PC-9 (cell line): ENCODE data around the gene IMMP2L. TPM values are rescaled to one million over a fixed set of nuclear protein-coding genes. Genes with fewer than 3 reads are reported as not detected.

ENCODE experiments used
- BruUV-seq: library from RNA; stranded (reverse); fragments of 400-500 nt; replicated peaks from 2 replicates; lab custom pipeline; 2021; lab: Mats Ljungman, UMichigan
- CTCF ChIA-PET: fragments of 300-600 bp; sonication (Branson Sonifier 250); formaldehyde crosslinking; loops from one replicate; lab custom pipeline; 2022; ENCODE audit warnings: antibody characterized with exemption; lab: Charles Lee
- POLR2A ChIA-PET: fragments of 300-600 bp; sonication (Branson Sonifier 250); formaldehyde crosslinking; loops from one replicate; lab custom pipeline; 2022; ENCODE audit warnings: antibody characterized with exemption; ENCODE audit not compliant: unreplicated experiment; lab: Charles Lee
- DNase-seq, 2 experiments: peaks; one replicate each; pipeline versions ENCODE4 v3.0.0 to v3.0.0-alpha.2; 2015 to 2022; ENCODE audit warnings: mixed read lengths in 1 of 2
- H2AFZ ChIP-seq: fragments of 200-600 bp; sonication (generic); 2 replicates; pipeline ENCODE4 v1.8.1; 2017; ENCODE audit warnings: antibody characterized with exemption
- H3F3A ChIP-seq: fragments of 200-600 bp; sonication (generic); 2 replicates; pipeline ENCODE4 v1.8.1; 2017; ENCODE audit warnings: antibody characterized with exemption, mild to moderate bottlenecking, low read depth; ENCODE audit not compliant: insufficient read depth
- H3K27ac ChIP-seq: fragments of 200-600 bp; sonication (generic); 2 replicates; pipeline ENCODE4 v1.6.1; 2016; ENCODE audit warnings: mixed run types
- H3K27me3 ChIP-seq: fragments of 200-600 bp; sonication (generic); 2 replicates; pipeline ENCODE4 v1.6.1; 2016; ENCODE audit warnings: low read depth, mixed run types; ENCODE audit not compliant: insufficient read depth
- H3K36me3 ChIP-seq: fragments of 200-600 bp; sonication (generic); 2 replicates; pipeline ENCODE4 v1.6.1; 2016; ENCODE audit warnings: low read depth, mixed run types
- H3K4me1 ChIP-seq: fragments of 200-600 bp; sonication (generic); replicated peaks from 2 replicates; pipeline ENCODE4 v1.6.1; 2016; ENCODE audit warnings: mixed run types; ENCODE audit not compliant: insufficient read depth
- H3K4me2 ChIP-seq: fragments of 200-600 bp; sonication (generic); 2 replicates; pipeline ENCODE4 v1.6.1; 2017; ENCODE audit warnings: mixed run types
- H3K4me3 ChIP-seq: fragments of 200-600 bp; sonication (generic); 2 replicates; pipeline ENCODE4 v1.6.1; 2016; ENCODE audit warnings: mixed run types
- H3K79me2 ChIP-seq: fragments of 200-600 bp; sonication (generic); 2 replicates; pipeline ENCODE4 v1.6.1; 2017; ENCODE audit warnings: low read depth, mixed run types
- H3K9me2 ChIP-seq: fragments of 200-600 bp; sonication (generic); 2 replicates; pipeline ENCODE4 v1.8.1; 2017; ENCODE audit warnings: mild to moderate bottlenecking; ENCODE audit not compliant: insufficient read depth
- H3K9me3 ChIP-seq: fragments of 200-600 bp; sonication (generic); 2 replicates; pipeline ENCODE4 v1.8.1; 2016; ENCODE audit warnings: low read depth; ENCODE audit not compliant: insufficient read depth
- H4K20me1 ChIP-seq: fragments of 200-600 bp; sonication (generic); 2 replicates; pipeline ENCODE4 v1.8.1; 2017; ENCODE audit not compliant: insufficient read depth
- EZH2 ChIP-seq: fragments of 200-600 bp; sonication (generic); IDR thresholded peaks from 2 replicates; pipeline ENCODE4 v1.8.0; 2017; ENCODE audit warnings: antibody characterized with exemption, low read depth
- intact Hi-C: fragments of 100-400 bp; cut with micrococcal nuclease; formaldehyde crosslinking; loops from one replicate; pipeline ENCODE4 v1.10.0; 2022; ENCODE audit not compliant: unreplicated experiment
- total RNA-seq: library from RNA; stranded (reverse); gene quantifications from 2 replicates; pipeline ENCODE4 v1.2.3, GENCODE V29; 2021
- TF ChIP-seq, protein P1 (sequence below): fragments of 200-600 bp; sonication (generic); conservative IDR thresholded peaks from 2 replicates; pipeline ENCODE4 v1.6.1; 2017; ENCODE audit warnings: mixed run types, antibody characterized with exemption, mild to moderate bottlenecking, moderate library complexity

The IMMP2L gene
- total RNA-seq, 1 experiment from 2014 or later = 40.5 TPM

DNA sequence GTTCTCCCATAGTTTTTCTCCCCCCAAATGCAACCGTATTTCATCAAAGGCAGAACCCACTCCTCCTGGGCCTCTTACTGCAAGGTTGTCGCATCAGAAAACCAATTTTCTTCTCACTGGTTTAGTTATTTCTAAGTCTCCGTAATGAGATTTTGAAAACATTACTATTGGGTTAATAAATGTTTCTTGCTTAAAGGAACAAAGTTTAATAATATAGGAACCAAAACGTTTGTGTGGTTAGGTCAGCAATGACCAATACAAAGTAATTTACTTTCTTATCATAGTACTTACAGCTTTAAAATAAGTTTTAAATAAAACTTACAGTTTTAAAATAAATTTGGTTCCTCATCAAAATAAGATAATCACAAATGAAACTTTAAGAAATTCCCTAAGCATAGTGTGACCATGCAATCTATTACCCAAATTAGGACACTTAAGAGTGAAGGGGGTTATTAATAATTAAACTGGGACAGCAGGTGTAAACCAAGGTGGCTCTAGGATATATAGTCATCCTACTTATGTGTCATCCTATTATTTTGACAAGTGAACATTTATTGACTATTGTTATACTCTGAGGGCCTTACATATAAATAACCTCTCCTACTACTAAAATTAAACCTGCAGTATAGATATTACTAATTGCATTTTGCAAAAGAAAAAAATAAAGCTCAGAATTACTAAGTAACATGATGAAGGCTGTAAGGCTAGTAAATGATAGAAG, 886.7 kb downstream of the IMMP2L start:
- CTCF ChIA-PET = no interaction called here
- no peaks in the 10 kb centered on the region for H3K79me2 ChIP-seq
- POLR2A ChIA-PET = no interaction called here

DNA sequence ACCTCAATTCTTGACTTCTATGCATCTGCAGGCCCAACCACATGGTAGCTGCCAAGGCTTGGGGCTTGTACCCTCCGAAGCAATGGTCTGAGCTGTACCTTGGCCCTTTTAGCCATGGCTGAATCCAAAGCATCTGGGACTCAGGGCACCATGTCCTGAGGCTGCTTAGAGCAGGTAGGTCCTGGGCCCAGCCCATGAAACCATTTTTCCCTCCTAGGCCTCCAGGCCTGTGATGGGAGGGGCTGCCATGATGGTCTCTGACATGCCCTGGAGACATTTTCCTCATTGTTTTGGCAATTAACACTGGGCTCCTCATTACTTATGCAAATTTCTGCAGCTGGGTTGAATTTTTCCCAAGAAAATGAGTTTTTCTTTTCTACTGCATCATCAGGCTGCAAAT, 889.1 kb downstream of the IMMP2L start:
- no peaks in the 10 kb centered on the region for H3K79me2 ChIP-seq
- CTCF ChIA-PET = no interaction called here
- H3K9me3 ChIP-seq = no peaks in the 10 kb centered on the region
- no peaks in the 10 kb centered on the region for H3F3A ChIP-seq
- H4K20me1 ChIP-seq = no peaks in the 10 kb centered on the region
- H3K9me2 ChIP-seq = no peaks in the 10 kb centered on the region
- BruUV-seq = no TSS peak
- H2AFZ ChIP-seq = no peak overlapping the region
- no peaks in the 10 kb centered on the region for H3K27me3 ChIP-seq
- H3K36me3 ChIP-seq = no peaks in the 10 kb centered on the region
- H3K4me2 ChIP-seq = no peak overlapping the region
- no peaks in the 10 kb centered on the region for H3K4me1 ChIP-seq
- POLR2A ChIA-PET = no interaction called here
- H3K4me3 ChIP-seq = no peak overlapping the region
- TF ChIP-seq, protein P1, sequence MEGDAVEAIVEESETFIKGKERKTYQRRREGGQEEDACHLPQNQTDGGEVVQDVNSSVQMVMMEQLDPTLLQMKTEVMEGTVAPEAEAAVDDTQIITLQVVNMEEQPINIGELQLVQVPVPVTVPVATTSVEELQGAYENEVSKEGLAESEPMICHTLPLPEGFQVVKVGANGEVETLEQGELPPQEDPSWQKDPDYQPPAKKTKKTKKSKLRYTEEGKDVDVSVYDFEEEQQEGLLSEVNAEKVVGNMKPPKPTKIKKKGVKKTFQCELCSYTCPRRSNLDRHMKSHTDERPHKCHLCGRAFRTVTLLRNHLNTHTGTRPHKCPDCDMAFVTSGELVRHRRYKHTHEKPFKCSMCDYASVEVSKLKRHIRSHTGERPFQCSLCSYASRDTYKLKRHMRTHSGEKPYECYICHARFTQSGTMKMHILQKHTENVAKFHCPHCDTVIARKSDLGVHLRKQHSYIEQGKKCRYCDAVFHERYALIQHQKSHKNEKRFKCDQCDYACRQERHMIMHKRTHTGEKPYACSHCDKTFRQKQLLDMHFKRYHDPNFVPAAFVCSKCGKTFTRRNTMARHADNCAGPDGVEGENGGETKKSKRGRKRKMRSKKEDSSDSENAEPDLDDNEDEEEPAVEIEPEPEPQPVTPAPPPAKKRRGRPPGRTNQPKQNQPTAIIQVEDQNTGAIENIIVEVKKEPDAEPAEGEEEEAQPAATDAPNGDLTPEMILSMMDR = no peak
- TF ChIP-seq EZH2 = no peak
- intact Hi-C loops = no loop called here
- no peak for DNase-seq
- no peak overlapping the region for H3K27ac ChIP-seq

More for the DNA sequence above, 886.7 kb downstream of the IMMP2L start:
- no peak for DNase-seq
- H3K9me3 ChIP-seq = no peaks in the 10 kb centered on the region
- TF ChIP-seq EZH2 = no peak
- TF ChIP-seq, protein P1 = no peak
- H2AFZ ChIP-seq = no peak overlapping the region
- no peaks in the 10 kb centered on the region for H3K27me3 ChIP-seq
- no peaks in the 10 kb centered on the region for H3K36me3 ChIP-seq
- no TSS peak for BruUV-seq
- H3K9me2 ChIP-seq = no peaks in the 10 kb centered on the region
- H3K4me1 ChIP-seq = no peaks in the 10 kb centered on the region
- no peak overlapping the region for H3K4me3 ChIP-seq
- no peaks in the 10 kb centered on the region for H4K20me1 ChIP-seq
- no peaks in the 10 kb centered on the region for H3F3A ChIP-seq
- intact Hi-C loops = no loop called here
- H3K27ac ChIP-seq = no peak overlapping the region
- no peak overlapping the region for H3K4me2 ChIP-seq

DNA sequence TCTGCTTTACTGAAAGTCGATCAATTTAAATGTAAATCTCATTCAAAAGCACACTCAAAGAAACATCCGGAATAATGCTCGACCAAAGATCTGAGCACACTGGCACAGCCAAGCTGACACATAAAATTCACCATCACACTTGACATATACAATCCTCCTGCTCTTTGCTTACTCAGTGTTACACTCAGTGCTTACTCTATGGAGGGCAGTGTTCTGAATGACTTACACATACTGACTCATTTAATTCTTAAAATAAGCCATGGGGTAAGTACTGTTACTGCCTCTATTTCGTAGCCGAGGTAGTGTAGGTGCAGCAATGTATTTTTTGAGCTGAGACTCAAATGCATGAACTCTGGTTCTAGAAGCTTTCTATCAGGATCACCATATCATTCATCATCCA, 892.9 kb downstream of the IMMP2L start:
- TF ChIP-seq EZH2 = no peak
- TF ChIP-seq, protein P1 = no peak
- H3K27ac ChIP-seq = no peak overlapping the region
- H3F3A ChIP-seq = no peaks in the 10 kb centered on the region
- H3K36me3 ChIP-seq = no peaks in the 10 kb centered on the region
- H3K79me2 ChIP-seq = no peaks in the 10 kb centered on the region
- H3K4me3 ChIP-seq = no peak overlapping the region
- no peaks in the 10 kb centered on the region for H3K9me2 ChIP-seq
- no peak overlapping the region for H3K4me2 ChIP-seq
- H3K4me1 ChIP-seq = no peaks in the 10 kb centered on the region
- BruUV-seq = no TSS peak
- no peak overlapping the region for H2AFZ ChIP-seq
- H4K20me1 ChIP-seq = no peaks in the 10 kb centered on the region
- H3K9me3 ChIP-seq = no peaks in the 10 kb centered on the region
- no peak for DNase-seq
- intact Hi-C loops = no loop called here
- H3K27me3 ChIP-seq = no peaks in the 10 kb centered on the region
- POLR2A ChIA-PET = no interaction called here
- CTCF ChIA-PET = no interaction called here
